Fibroblast of lung (primary cell): ENCODE data around the gene ZNF432. TPM values are rescaled to one million over a fixed set of nuclear protein-coding genes. Genes with fewer than 3 reads are reported as not detected.
"Not testable (repeated sequence)": the region's sequence is repeated elsewhere in the genome, so short reads cannot be mapped to it uniquely, and the experiment has no call there.

Source experiments
- DNase-seq, 2 donors: peaks; one replicate each; pipeline versions ENCODE4 v3.0.0 to v3.0.0-alpha.2; 2010; ENCODE audit warnings: low read depth in 2 of 2
- H2AFZ ChIP-seq: 2 replicates; pipeline ENCODE4 v1.5.1; 2012; ENCODE audit warnings: low read length, control low read depth, inconsistent platforms
- H3K27ac ChIP-seq: 2 replicates; pipeline ENCODE4 v1.5.1; 2011; ENCODE audit warnings: low read length, control low read depth; ENCODE audit not compliant: insufficient read depth
- H3K27me3 ChIP-seq: 2 replicates; pipeline ENCODE4 v1.5.1; 2011; ENCODE audit warnings: mild to moderate bottlenecking, low read length; ENCODE audit not compliant: control insufficient read depth, insufficient read depth
- H3K36me3 ChIP-seq: 2 replicates; pipeline ENCODE4 v1.5.1; 2011; ENCODE audit warnings: low read length; ENCODE audit not compliant: control insufficient read depth, insufficient read depth
- H3K4me1 ChIP-seq: 2 replicates; pipeline ENCODE4 v1.5.1; 2011; ENCODE audit warnings: low read length; ENCODE audit not compliant: control insufficient read depth, insufficient read depth; ENCODE audit errors: extremely low read depth
- H3K4me2 ChIP-seq: 2 replicates; pipeline ENCODE4 v1.5.1; 2011; ENCODE audit warnings: low read length, control low read depth; ENCODE audit not compliant: insufficient read depth; ENCODE audit errors: extremely low read depth
- H3K4me3 ChIP-seq, 4 experiments: fragments of 200-600 bp in 1 of 4; sonication (generic) in 1 of 4; replicated peaks in 1 of 4; 2 replicates each; pipeline ENCODE4 v1.5.1; 2011 to 2016; ENCODE audit warnings: low read length in 4 of 4, low read depth in 3 of 4, mild to moderate bottlenecking in 3 of 4, control low read depth in 2 of 4, inconsistent platforms in 1 of 4, mixed read lengths in 1 of 4; ENCODE audit not compliant: insufficient read depth in 1 of 4; ENCODE audit errors: control extremely low read depth in 1 of 4
- H3K79me2 ChIP-seq: 2 replicates; pipeline ENCODE4 v1.5.1; 2012; ENCODE audit warnings: mild to moderate bottlenecking, low read length, inconsistent platforms; ENCODE audit not compliant: control insufficient read depth, insufficient read depth
- H3K9ac ChIP-seq: 2 replicates; pipeline ENCODE4 v1.5.1; 2011; ENCODE audit warnings: mild to moderate bottlenecking, low read length, control low read depth; ENCODE audit not compliant: insufficient read depth
- H3K9me3 ChIP-seq: 2 replicates; pipeline ENCODE4 v1.5.1; 2012; ENCODE audit warnings: low read depth, low read length; ENCODE audit not compliant: control insufficient read depth, insufficient read depth
- H4K20me1 ChIP-seq: 2 replicates; pipeline ENCODE4 v1.5.1; 2011; ENCODE audit warnings: low read length; ENCODE audit not compliant: control insufficient read depth, insufficient read depth; ENCODE audit errors: extremely low read depth
- EZH2 ChIP-seq: IDR thresholded peaks from 2 replicates; pipeline ENCODE4 v1.5.1; 2012; ENCODE audit warnings: low read length, control low read depth, mild to moderate bottlenecking; ENCODE audit errors: missing control alignments
- polyA plus RNA-seq, 2 donors: library from polyadenylated mRNA; depleted of rRNA in 1 of 2; stranded (reverse) in 1 of 2; unstranded in 1 of 2; fragments of >200 nt; gene quantifications; 2 replicates each; pipeline ENCODE4 v1.2.1, GENCODE V29; 2011 to 2012; ENCODE audit warnings: missing spikeins in 1 of 2
- total RNA-seq: library from RNA; depleted of rRNA; stranded (reverse); fragments of >200 nt; gene quantifications from 2 replicates; pipeline ENCODE4 v1.2.1, GENCODE V29; 2014
- TF ChIP-seq, protein P1 (sequence below), 2 donors: IDR thresholded peaks in 1 of 2; conservative IDR thresholded peaks in 1 of 2; 1 replicate in 1 of 2; 2 replicates in 1 of 2; pipeline ENCODE4 v1.5.1; 2011 to 2012; ENCODE audit warnings: low read length in 2 of 2, control low read depth in 1 of 2, inconsistent platforms in 1 of 2, low read depth in 1 of 2, mild to moderate bottlenecking in 1 of 2

The ZNF432 gene
- total and polyA plus RNA-seq, 2 donors (not counting 1 experiment from before 2014, with no cell fraction given): 5.7 to 10.2 TPM

DNA sequence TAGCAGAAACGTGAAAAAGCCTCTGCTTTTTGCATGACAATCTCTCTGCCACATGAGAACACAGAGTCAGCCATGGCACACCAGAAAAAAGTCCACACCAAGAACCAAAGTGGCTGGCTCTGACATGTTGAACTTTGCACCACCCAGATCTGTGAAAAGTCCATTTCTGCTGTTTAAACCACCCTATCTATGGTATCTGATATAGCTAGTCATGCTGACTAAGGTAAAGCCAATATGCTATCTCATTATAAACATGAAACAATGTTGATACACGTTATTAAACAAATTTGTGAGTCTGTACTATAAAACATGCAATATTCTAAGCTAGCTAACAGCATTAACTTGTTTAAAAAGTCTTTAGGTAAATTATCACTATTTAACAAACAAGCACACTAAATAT is 21.0 kb upstream of the ZNF432 start:
- H3K36me3 ChIP-seq: peaks cover 6% of the 10 kb centered on the region

DNA sequence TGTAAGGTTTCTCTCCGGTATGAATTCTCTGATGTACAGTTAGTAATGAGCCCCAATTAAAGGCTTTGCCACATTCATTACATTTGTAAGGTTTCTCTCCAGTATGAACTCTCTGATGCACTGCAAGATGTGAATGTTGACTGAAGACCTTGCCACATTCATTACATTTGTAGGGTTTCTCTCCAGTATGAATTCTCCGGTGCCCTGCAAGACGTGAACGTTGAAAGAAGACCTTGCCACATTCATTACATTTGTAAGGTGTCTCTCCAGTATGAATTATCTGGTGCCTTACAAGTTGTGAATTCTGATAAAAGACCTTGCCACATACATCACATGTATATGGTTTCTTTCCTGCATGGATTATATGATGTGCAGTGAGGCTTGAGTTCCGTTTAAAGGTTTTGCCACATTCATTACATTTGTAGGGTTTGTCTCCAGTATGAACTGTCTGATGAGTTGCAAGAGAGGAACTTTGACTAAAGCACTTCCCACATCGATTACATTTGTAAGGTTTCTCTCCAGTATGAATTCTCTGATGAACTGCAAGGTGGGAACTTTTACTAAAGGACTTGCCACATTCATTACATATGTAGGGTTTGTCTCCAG is 17.7 kb upstream of the ZNF432 start:
- no peak overlapping the region for H2AFZ ChIP-seq
- no peak overlapping the region for H3K4me3 ChIP-seq
- no peak overlapping the region for H3K4me2 ChIP-seq
- TF ChIP-seq, protein P1, sequence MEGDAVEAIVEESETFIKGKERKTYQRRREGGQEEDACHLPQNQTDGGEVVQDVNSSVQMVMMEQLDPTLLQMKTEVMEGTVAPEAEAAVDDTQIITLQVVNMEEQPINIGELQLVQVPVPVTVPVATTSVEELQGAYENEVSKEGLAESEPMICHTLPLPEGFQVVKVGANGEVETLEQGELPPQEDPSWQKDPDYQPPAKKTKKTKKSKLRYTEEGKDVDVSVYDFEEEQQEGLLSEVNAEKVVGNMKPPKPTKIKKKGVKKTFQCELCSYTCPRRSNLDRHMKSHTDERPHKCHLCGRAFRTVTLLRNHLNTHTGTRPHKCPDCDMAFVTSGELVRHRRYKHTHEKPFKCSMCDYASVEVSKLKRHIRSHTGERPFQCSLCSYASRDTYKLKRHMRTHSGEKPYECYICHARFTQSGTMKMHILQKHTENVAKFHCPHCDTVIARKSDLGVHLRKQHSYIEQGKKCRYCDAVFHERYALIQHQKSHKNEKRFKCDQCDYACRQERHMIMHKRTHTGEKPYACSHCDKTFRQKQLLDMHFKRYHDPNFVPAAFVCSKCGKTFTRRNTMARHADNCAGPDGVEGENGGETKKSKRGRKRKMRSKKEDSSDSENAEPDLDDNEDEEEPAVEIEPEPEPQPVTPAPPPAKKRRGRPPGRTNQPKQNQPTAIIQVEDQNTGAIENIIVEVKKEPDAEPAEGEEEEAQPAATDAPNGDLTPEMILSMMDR (conservative IDR thresholded peaks at IDR 0.05 in 1 of 2, IDR thresholded peaks at IDR 0.05 in 1 of 2; ENCODE audit: low read depth in 1 of 2, low read length in 2 of 2): no peak
- TF ChIP-seq EZH2: no peak
- no peaks in the 10 kb centered on the region for H3K27me3 ChIP-seq
- peaks cover 9% of the 10 kb centered on the region for H3K9me3 ChIP-seq
- no peaks in the 10 kb centered on the region for H3K79me2 ChIP-seq
- H3K27ac ChIP-seq: no peak overlapping the region
- H3K4me1 ChIP-seq: no peaks in the 10 kb centered on the region
- no peak for DNase-seq
- no peak overlapping the region for H3K9ac ChIP-seq
- H3K36me3 ChIP-seq: peaks cover 6% of the 10 kb centered on the region
- H4K20me1 ChIP-seq: no peaks in the 10 kb centered on the region

More for the DNA sequence above, 21.0 kb upstream of the ZNF432 start:
- no peak overlapping the region for H3K4me3 ChIP-seq
- no peaks in the 10 kb centered on the region for H3K27me3 ChIP-seq
- DNase-seq: no peak
- H4K20me1 ChIP-seq: no peaks in the 10 kb centered on the region
- no peaks in the 10 kb centered on the region for H3K4me1 ChIP-seq
- H2AFZ ChIP-seq: no peak overlapping the region
- TF ChIP-seq EZH2: no peak
- TF ChIP-seq, protein P1 (conservative IDR thresholded peaks at IDR 0.05 in 1 of 2, IDR thresholded peaks at IDR 0.05 in 1 of 2; ENCODE audit: low read depth in 1 of 2, low read length in 2 of 2): no peak
- H3K9ac ChIP-seq: no peak overlapping the region
- peaks cover 7% of the 10 kb centered on the region for H3K9me3 ChIP-seq
- no peak overlapping the region for H3K4me2 ChIP-seq
- H3K79me2 ChIP-seq: no peaks in the 10 kb centered on the region
- no peak overlapping the region for H3K27ac ChIP-seq

DNA sequence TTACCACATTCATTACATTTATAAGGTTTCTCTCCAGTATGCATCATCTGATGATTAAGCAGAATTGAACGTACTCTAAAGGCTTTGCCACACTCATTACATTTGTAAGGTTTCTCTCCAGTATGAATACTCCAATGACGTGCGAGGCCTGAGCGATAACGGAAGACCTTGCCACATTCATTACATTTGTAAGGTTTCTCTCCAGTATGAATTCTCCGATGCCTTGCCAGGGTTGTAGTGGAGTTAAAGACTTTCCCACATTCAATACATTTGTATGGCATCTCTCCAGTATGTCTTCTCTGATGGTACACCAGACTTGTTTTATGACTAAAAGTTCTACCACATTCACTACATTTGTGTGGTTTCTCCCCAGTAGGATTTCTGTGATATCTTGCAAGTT is 16.8 kb upstream of the ZNF432 start:
- H2AFZ ChIP-seq: no peak overlapping the region
- H4K20me1 ChIP-seq: no peaks in the 10 kb centered on the region
- no peak for DNase-seq
- H3K9ac ChIP-seq: no peak overlapping the region
- H3K4me3 ChIP-seq: no peak overlapping the region
- H3K36me3 ChIP-seq: peaks cover 6% of the 10 kb centered on the region
- H3K4me2 ChIP-seq: no peak overlapping the region
- TF ChIP-seq, protein P1 (conservative IDR thresholded peaks at IDR 0.05 in 1 of 2, IDR thresholded peaks at IDR 0.05 in 1 of 2; ENCODE audit: low read depth in 1 of 2, low read length in 2 of 2): no peak
- TF ChIP-seq EZH2: no peak
- H3K27me3 ChIP-seq: no peaks in the 10 kb centered on the region
- H3K79me2 ChIP-seq: no peaks in the 10 kb centered on the region
- no peaks in the 10 kb centered on the region for H3K4me1 ChIP-seq
- peaks cover 9% of the 10 kb centered on the region for H3K9me3 ChIP-seq
- no peak overlapping the region for H3K27ac ChIP-seq

DNA sequence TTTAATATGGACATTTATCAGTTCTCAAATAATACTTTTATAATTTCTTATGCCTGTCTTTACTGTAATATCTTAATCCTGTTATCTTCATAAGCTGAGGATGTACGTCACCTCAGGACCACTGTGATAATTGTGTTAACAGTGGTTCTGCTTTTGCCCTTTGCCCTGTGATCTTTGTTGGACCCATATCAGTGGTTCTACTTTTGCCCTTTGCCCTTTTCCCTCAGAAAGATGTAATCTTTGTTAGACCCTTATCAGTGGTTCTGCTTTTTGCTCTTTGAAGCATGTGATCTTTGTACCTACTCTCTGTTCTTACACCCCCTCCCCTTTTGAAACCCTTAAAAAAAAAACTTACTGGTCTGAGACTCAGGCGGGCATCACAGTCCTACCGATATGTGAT is 7.8 kb upstream of the ZNF432 start:
- H4K20me1 ChIP-seq, H3K4me3 ChIP-seq: not testable (repeated sequence)

DNA sequence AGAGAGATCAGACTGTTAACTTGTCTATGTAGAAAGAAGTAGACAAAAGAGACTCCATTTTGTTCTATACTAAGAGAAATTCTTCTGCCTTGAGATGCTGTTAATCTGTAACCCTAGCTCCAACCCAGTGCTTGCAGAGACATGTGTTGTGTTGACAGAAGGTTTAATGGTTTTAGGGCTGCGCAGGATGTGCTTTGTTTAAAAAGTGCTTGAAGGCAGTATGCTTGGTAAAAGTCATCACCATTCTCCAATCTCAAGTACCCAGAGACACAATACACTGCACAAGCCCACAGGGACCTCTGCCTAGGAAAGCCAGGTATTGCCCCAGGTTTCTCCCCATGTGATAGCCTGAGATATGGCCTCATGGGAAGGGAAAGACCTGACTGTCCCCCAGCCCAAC is 3.1 kb upstream of the ZNF432 start:
- DNase-seq, H3K79me2 ChIP-seq: not testable (repeated sequence)

More for the DNA sequence above, 7.8 kb upstream of the ZNF432 start:
- H2AFZ ChIP-seq, H3K9ac ChIP-seq, H3K27ac ChIP-seq, DNase-seq, H3K4me2 ChIP-seq, H3K79me2 ChIP-seq, H3K9me3 ChIP-seq, H3K36me3 ChIP-seq, H3K27me3 ChIP-seq, H3K4me1 ChIP-seq: not testable (repeated sequence)

More for the DNA sequence above, 3.1 kb upstream of the ZNF432 start:
- H3K4me2 ChIP-seq, H3K36me3 ChIP-seq, H3K27ac ChIP-seq, H3K27me3 ChIP-seq, H3K4me3 ChIP-seq, H3K9me3 ChIP-seq, H2AFZ ChIP-seq, H3K4me1 ChIP-seq, H3K9ac ChIP-seq, H4K20me1 ChIP-seq: not testable (repeated sequence)
